HepG2 (cell line): ENCODE results near the gene MRPL48. TPM values are rescaled to one million over a fixed set of nuclear protein-coding genes. Genes with fewer than 3 reads are reported as not detected.

ENCODE experiments used
- DRAP1 ChIP-seq: IDR thresholded peaks from 2 replicates; pipeline ENCODE4 v1.6.1; 2016; ENCODE audit warnings: missing genetic modification reagents, missing compliant biosample characterization
- FOXK2 ChIP-seq: fragments of 450-650 bp; IDR thresholded peaks from 2 replicates; pipeline ENCODE4 v1.6.1; 2016
- GABPA ChIP-seq, 2 experiments: IDR thresholded peaks; 2 replicates each; pipeline ENCODE4 v1.6.1; 2011 to 2016; ENCODE audit warnings: low read depth in 2 of 2, low read length in 1 of 2, missing biosample characterization in 1 of 2, missing genetic modification characterization in 1 of 2
- HOXA5 ChIP-seq: sonication (generic); formaldehyde crosslinking; IDR thresholded peaks from 2 replicates; pipeline ENCODE4 v1.4.0; 2020; ENCODE audit warnings: missing genetic modification reagents
- MAFF ChIP-seq: IDR thresholded peaks from 2 replicates; pipeline ENCODE4 v1.6.1; 2011; ENCODE audit warnings: low read depth, low read length, improper control_type of control experiment
- SNAI1 ChIP-seq: sonication (generic); formaldehyde crosslinking; IDR thresholded peaks from 2 replicates; pipeline ENCODE4 v1.5.0; 2020; ENCODE audit warnings: mild to moderate bottlenecking, missing genetic modification reagents, borderline replicate concordance
- SSRP1 ChIP-seq: IDR thresholded peaks from 2 replicates; pipeline ENCODE4 v1.6.1; 2016; ENCODE audit warnings: control low read depth
- SYNCRIP ChIP-seq: fragments of 200-400 bp; formaldehyde crosslinking; IDR thresholded peaks from 2 replicates; pipeline ENCODE4 v1.6.1; 2018; ENCODE audit warnings: mild to moderate bottlenecking, low read depth, low read length; ENCODE audit not compliant: insufficient read depth
- ZFY ChIP-seq: sonication (generic); formaldehyde crosslinking; IDR thresholded peaks from 2 replicates; pipeline ENCODE4 v1.4.0; 2020; ENCODE audit warnings: missing genetic modification reagents
- ZKSCAN5 ChIP-seq: sonication (generic); formaldehyde crosslinking; IDR thresholded peaks from 2 replicates; pipeline ENCODE4 v1.5.1; 2020; ENCODE audit warnings: mild to moderate bottlenecking, missing genetic modification reagents
- ZNF136 ChIP-seq: sonication (generic); formaldehyde crosslinking; IDR thresholded peaks from 2 replicates; pipeline ENCODE4 v1.8.1; 2022; ENCODE audit warnings: low read depth, mild to moderate bottlenecking, moderate library complexity, missing genetic modification reagents
- ZNF207 ChIP-seq: fragments of 450-650 bp; IDR thresholded peaks from 2 replicates; pipeline ENCODE4 v1.6.1; 2016; ENCODE audit warnings: antibody characterized with exemption, borderline replicate concordance
- ZNF501 ChIP-seq: sonication (generic); formaldehyde crosslinking; IDR thresholded peaks from 2 replicates; pipeline ENCODE4 v1.5.1; 2020; ENCODE audit warnings: mild to moderate bottlenecking, moderate library complexity, missing genetic modification reagents
- ZNF549 ChIP-seq: sonication (generic); formaldehyde crosslinking; IDR thresholded peaks from 2 replicates; pipeline ENCODE4 v1.5.0; 2020; ENCODE audit warnings: missing genetic modification reagents
- ZNF558 ChIP-seq: sonication (generic); formaldehyde crosslinking; IDR thresholded peaks from 2 replicates; pipeline ENCODE4 v1.9.0; 2022; ENCODE audit warnings: mild to moderate bottlenecking, missing genetic modification reagents, borderline replicate concordance
- ZSCAN22 ChIP-seq: sonication (generic); formaldehyde crosslinking; IDR thresholded peaks from 2 replicates; pipeline ENCODE4 v1.4.0; 2020; ENCODE audit warnings: mild to moderate bottlenecking, missing genetic modification reagents
- polyA plus RNA-seq, 8 experiments: library from polyadenylated mRNA; depleted of rRNA in 3 of 8; stranded (reverse) in 7 of 8; unstranded in 1 of 8; fragments of >200 nt; fragmentation: Illumina TruSeq in 4 of 8; extraction: Trizol in 4 of 8; gene quantifications; 2 replicates each; pipeline versions ENCODE4 v1.2.1 to v1.2.3, GENCODE V29; 2011 to 2016; ENCODE audit warnings: low read depth in 4 of 8, missing spikeins in 1 of 8, mixed read lengths in 1 of 8; ENCODE audit not compliant: insufficient read depth in 1 of 8
- total RNA-seq, 5 experiments: library from RNA; depleted of rRNA; stranded (reverse); fragments of >200 nt; fragmentation: Illumina TruSeq; extraction: Trizol; gene quantifications; 2 replicates each; pipeline ENCODE4 v1.2.3, GENCODE V29; 2016; ENCODE audit warnings: low read depth in 1 of 5
- TF ChIP-seq, protein P1 (sequence below): sonication (generic); formaldehyde crosslinking; IDR thresholded peaks from 2 replicates; pipeline ENCODE4 v1.4.0; 2020; ENCODE audit warnings: mild to moderate bottlenecking, missing genetic modification reagents
- TF ChIP-seq, protein P2 (sequence below): sonication (generic); formaldehyde crosslinking; IDR thresholded peaks from 2 replicates; pipeline ENCODE4 v1.8.1; 2023; ENCODE audit warnings: mild to moderate bottlenecking, missing genetic modification reagents
- TF ChIP-seq, protein P3 (sequence below): sonication (generic); formaldehyde crosslinking; conservative IDR thresholded peaks from 2 replicates; pipeline ENCODE4 v1.4.0; 2020; ENCODE audit warnings: missing genetic modification reagents
- TF ChIP-seq, protein P4 (sequence below): sonication (generic); formaldehyde crosslinking; IDR thresholded peaks from 2 replicates; pipeline ENCODE4 v1.5.1; 2020; ENCODE audit warnings: mild to moderate bottlenecking, missing genetic modification reagents, moderate library complexity
- TF ChIP-seq, protein P5 (sequence below): IDR thresholded peaks from 2 replicates; pipeline ENCODE4 v1.6.1; 2016; ENCODE audit warnings: low read depth, borderline replicate concordance

MRPL48 gene
- total and polyA plus RNA-seq, 2 of the 13 experiments (the other 11 are each of a cell fraction or from before 2014, with no cell fraction given), result 61.2 to 67.9 TPM

GRCh38 chr11:73779084-73779902 is 8.4 kb upstream of the MRPL48 start (continued):
- TF ChIP-seq DRAP1 (CRISPR knock-in tag) (peak; percentile 88), ZFY (CRISPR knock-in tag) (peak; percentile 73), HOXA5 (CRISPR knock-in tag) (0 out of 2 replicates have a peak, but pooled peaks have one; percentile 29), ZNF558 (CRISPR knock-in tag) (peak; percentile 53; the same call in 1 of the 2 replicates), ZNF501 (peak; percentile 87), FOXK2 (peak; percentile 82), ZNF207 (no peak), SNAI1 (CRISPR knock-in tag) (no peak), SYNCRIP (no peak), ZNF549 (CRISPR knock-in tag) (no peak), ZSCAN22 (CRISPR knock-in tag) (no peak), SSRP1 (CRISPR knock-in tag) (no peak), MAFF (0 out of 2 replicates have a peak, but pooled peaks have one; percentile 16), ZNF136 (CRISPR knock-in tag) (0 out of 2 replicates have a peak, but pooled peaks have one; percentile 49), GABPA (IDR thresholded peaks at IDR 0.05; ENCODE audit: low read depth, low read length) (peak; percentile 49), GABPA (CRISPR knock-in tag; IDR thresholded peaks at IDR 0.05; ENCODE audit: low read depth) (peak; percentile 85), ZKSCAN5 (CRISPR knock-in tag) (no peak)
- TF ChIP-seq, protein P1, sequence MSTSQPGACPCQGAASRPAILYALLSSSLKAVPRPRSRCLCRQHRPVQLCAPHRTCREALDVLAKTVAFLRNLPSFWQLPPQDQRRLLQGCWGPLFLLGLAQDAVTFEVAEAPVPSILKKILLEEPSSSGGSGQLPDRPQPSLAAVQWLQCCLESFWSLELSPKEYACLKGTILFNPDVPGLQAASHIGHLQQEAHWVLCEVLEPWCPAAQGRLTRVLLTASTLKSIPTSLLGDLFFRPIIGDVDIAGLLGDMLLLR (CRISPR knock-in tag), result no peak
- TF ChIP-seq, protein P2, sequence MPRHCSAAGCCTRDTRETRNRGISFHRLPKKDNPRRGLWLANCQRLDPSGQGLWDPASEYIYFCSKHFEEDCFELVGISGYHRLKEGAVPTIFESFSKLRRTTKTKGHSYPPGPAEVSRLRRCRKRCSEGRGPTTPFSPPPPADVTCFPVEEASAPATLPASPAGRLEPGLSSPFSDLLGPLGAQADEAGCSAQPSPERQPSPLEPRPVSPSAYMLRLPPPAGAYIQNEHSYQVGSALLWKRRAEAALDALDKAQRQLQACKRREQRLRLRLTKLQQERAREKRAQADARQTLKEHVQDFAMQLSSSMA, result peak; percentile 100
- TF ChIP-seq, protein P3, sequence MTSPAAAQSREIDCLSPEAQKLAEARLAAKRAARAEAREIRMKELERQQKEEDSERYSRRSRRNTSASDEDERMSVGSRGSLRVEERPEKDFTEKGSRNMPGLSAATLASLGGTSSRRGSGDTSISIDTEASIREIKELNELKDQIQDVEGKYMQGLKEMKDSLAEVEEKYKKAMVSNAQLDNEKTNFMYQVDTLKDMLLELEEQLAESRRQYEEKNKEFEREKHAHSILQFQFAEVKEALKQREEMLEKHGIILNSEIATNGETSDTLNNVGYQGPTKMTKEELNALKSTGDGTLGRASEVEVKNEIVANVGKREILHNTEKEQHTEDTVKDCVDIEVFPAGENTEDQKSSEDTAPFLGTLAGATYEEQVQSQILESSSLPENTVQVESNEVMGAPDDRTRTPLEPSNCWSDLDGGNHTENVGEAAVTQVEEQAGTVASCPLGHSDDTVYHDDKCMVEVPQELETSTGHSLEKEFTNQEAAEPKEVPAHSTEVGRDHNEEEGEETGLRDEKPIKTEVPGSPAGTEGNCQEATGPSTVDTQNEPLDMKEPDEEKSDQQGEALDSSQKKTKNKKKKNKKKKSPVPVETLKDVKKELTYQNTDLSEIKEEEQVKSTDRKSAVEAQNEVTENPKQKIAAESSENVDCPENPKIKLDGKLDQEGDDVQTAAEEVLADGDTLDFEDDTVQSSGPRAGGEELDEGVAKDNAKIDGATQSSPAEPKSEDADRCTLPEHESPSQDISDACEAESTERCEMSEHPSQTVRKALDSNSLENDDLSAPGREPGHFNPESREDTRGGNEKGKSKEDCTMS (CRISPR knock-in tag), result no peak
- TF ChIP-seq, protein P4, sequence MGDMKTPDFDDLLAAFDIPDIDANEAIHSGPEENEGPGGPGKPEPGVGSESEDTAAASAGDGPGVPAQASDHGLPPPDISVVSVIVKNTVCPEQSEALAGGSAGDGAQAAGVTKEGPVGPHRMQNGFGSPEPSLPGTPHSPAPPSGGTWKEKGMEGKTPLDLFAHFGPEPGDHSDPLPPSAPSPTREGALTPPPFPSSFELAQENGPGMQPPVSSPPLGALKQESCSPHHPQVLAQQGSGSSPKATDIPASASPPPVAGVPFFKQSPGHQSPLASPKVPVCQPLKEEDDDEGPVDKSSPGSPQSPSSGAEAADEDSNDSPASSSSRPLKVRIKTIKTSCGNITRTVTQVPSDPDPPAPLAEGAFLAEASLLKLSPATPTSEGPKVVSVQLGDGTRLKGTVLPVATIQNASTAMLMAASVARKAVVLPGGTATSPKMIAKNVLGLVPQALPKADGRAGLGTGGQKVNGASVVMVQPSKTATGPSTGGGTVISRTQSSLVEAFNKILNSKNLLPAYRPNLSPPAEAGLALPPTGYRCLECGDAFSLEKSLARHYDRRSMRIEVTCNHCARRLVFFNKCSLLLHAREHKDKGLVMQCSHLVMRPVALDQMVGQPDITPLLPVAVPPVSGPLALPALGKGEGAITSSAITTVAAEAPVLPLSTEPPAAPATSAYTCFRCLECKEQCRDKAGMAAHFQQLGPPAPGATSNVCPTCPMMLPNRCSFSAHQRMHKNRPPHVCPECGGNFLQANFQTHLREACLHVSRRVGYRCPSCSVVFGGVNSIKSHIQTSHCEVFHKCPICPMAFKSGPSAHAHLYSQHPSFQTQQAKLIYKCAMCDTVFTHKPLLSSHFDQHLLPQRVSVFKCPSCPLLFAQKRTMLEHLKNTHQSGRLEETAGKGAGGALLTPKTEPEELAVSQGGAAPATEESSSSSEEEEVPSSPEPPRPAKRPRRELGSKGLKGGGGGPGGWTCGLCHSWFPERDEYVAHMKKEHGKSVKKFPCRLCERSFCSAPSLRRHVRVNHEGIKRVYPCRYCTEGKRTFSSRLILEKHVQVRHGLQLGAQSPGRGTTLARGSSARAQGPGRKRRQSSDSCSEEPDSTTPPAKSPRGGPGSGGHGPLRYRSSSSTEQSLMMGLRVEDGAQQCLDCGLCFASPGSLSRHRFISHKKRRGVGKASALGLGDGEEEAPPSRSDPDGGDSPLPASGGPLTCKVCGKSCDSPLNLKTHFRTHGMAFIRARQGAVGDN, result peak; percentile 94
- TF ChIP-seq, protein P5, sequence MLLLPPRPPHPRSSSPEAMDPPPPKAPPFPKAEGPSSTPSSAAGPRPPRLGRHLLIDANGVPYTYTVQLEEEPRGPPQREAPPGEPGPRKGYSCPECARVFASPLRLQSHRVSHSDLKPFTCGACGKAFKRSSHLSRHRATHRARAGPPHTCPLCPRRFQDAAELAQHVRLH (CRISPR knock-in tag), result peak; percentile 58; the same call in 1 of the 2 replicates
